HG03565 (cell line): ENCODE measurements around the gene SHC4.
"Not testable (repeated sequence)": the region's sequence is repeated elsewhere in the genome, so short reads cannot be mapped to it uniquely, and the experiment has no call there.

Experiments
- ATAC-seq: cut with Tn5 transposase; IDR thresholded peaks from one replicate; pipeline ENCODE4 v1.9.1; 2021; ENCODE audit warnings: mild to moderate bottlenecking, moderate library complexity; ENCODE audit not compliant: unreplicated experiment

The SHC4 gene

GRCh38 chr15:48855501-48856440 lies 107.9 kb downstream of the SHC4 start:
- ATAC-seq: no peak

- not testable (repeated sequence) for ATAC-seq
Measured at GRCh38 chr15:48854434-48854833, 109.3 kb downstream of the SHC4 start.

GRCh38 chr15:48851956-48852355 lies 111.8 kb downstream of the SHC4 start:
- ATAC-seq: no peak

- ATAC-seq: no peak
Measured at GRCh38 chr15:48850648-48851047, 113.1 kb downstream of the SHC4 start.

GRCh38 chr15:48845123-48845522 lies 118.6 kb downstream of the SHC4 start:
- no peak for ATAC-seq

- no peak for ATAC-seq
Measured at GRCh38 chr15:48842501-48842900, 121.2 kb downstream of the SHC4 start.

GRCh38 chr15:48834756-48835155 lies 129.0 kb downstream of the SHC4 start:
- no peak for ATAC-seq

GRCh38 chr15:48833526-48834239 lies 130.0 kb downstream of the SHC4 start:
- no peak for ATAC-seq

- no peak for ATAC-seq
Measured at GRCh38 chr15:48832648-48833047, 131.1 kb downstream of the SHC4 start.

- no peak for ATAC-seq
Measured at GRCh38 chr15:48828906-48829305, 134.8 kb downstream of the SHC4 start.

- ATAC-seq: no peak
Measured at GRCh38 chr15:48828471-48828870, 135.2 kb downstream of the SHC4 start.

- no peak for ATAC-seq
Measured at GRCh38 chr15:48825075-48825474, 138.6 kb downstream of the SHC4 start.

GRCh38 chr15:48823706-48824105 lies 140.0 kb downstream of the SHC4 start:
- no peak for ATAC-seq

GRCh38 chr15:48823237-48823636 lies 140.5 kb downstream of the SHC4 start:
- ATAC-seq: no peak

GRCh38 chr15:48814286-48814685 lies 149.4 kb downstream of the SHC4 start:
- no peak for ATAC-seq

- ATAC-seq: no peak
Measured at GRCh38 chr15:48811325-48811958, 152.3 kb downstream of the SHC4 start.

GRCh38 chr15:48810414-48811324 lies 153.1 kb downstream of the SHC4 start, which contains the start of gene CEP152:
Gene CEP152, minus strand, starts transcription at chr15:48811069. Its CDS starts 5,420 bp downstream, at chr15:48805649.
- peak; percentile 97 for ATAC-seq

GRCh38 chr15:48806151-48806550 lies 157.6 kb downstream of the SHC4 start:
- no peak for ATAC-seq

GRCh38 chr15:48805591-48805990 lies 158.1 kb downstream of the SHC4 start:
- no peak for ATAC-seq

GRCh38 chr15:48803877-48804276 lies 159.8 kb downstream of the SHC4 start:
- ATAC-seq: no peak
